Mucosa of rectum (tissue), 2 donors: Measurements from ENCODE around the gene FBXO45.
"Not testable (repeated sequence)": the region's sequence is repeated elsewhere in the genome, so short reads cannot be mapped to it uniquely, and the experiment has no call there.

Source experiments
- H3K27ac ChIP-seq, 2 donors: one replicate each; pipeline ENCODE4 v1.7.0; 2013; ENCODE audit warnings: inconsistent platforms in 2 of 2, low read depth in 2 of 2, low read length in 2 of 2
- H3K27me3 ChIP-seq, 2 donors: one replicate each; pipeline ENCODE4 v1.7.0; 2013; ENCODE audit warnings: low read length in 2 of 2; ENCODE audit not compliant: control insufficient read depth in 2 of 2, insufficient read depth in 2 of 2
- H3K36me3 ChIP-seq, 2 donors: one replicate each; pipeline ENCODE4 v1.7.0; 2013; ENCODE audit warnings: low read length in 2 of 2; ENCODE audit not compliant: control insufficient read depth in 2 of 2, insufficient read depth in 2 of 2
- H3K4me1 ChIP-seq, 2 donors: one replicate each; pipeline ENCODE4 v1.7.0; 2013; ENCODE audit warnings: low read length in 2 of 2, mild to moderate bottlenecking in 1 of 2; ENCODE audit not compliant: control insufficient read depth in 2 of 2, insufficient read depth in 2 of 2
- H3K4me3 ChIP-seq, 2 donors: one replicate each; pipeline ENCODE4 v1.7.0; 2013; ENCODE audit warnings: low read length in 2 of 2
- H3K9ac ChIP-seq, 2 donors: one replicate each; pipeline ENCODE4 v1.7.0; 2013; ENCODE audit warnings: low read length in 2 of 2, low read depth in 1 of 2, mild to moderate bottlenecking in 1 of 2
- H3K9me3 ChIP-seq, 2 donors: one replicate each; pipeline ENCODE4 v1.7.0; 2013; ENCODE audit warnings: low read length in 2 of 2; ENCODE audit not compliant: control insufficient read depth in 2 of 2
- donor health status: healthy.
- donor health status: Normal muscosa, but diverticular disease.

FBXO45 gene

DNA sequence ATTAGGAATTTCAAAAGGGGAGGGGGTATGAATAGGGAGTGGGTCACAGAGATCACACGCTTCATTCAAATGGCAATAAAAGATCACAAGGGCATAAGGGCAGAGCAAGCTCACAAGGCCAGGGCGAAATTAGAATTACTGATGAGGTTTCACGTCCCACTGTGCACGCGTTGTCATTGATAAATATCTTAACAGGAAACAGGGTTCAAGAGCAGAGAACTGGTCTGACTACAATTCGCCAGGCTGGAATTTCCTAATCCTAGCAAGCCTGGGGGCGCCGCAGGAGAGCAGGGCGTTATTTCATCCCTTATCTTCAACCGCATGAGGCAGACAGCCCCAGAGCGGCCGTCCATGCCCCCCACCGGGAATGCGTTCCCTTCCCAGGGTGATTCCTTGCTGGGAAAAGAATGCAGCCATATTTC, 35.2 kb upstream of the FBXO45 start:
- H3K9me3 ChIP-seq = no peaks in the 10 kb centered on the region
- no peaks in the 10 kb centered on the region for H3K27me3 ChIP-seq
- no peak overlapping the region for H3K4me3 ChIP-seq
- no peaks in the 10 kb centered on the region for H3K36me3 ChIP-seq
- no peak overlapping the region for H3K9ac ChIP-seq
- no peaks in the 10 kb centered on the region for H3K4me1 ChIP-seq
- no peak overlapping the region for H3K27ac ChIP-seq

DNA sequence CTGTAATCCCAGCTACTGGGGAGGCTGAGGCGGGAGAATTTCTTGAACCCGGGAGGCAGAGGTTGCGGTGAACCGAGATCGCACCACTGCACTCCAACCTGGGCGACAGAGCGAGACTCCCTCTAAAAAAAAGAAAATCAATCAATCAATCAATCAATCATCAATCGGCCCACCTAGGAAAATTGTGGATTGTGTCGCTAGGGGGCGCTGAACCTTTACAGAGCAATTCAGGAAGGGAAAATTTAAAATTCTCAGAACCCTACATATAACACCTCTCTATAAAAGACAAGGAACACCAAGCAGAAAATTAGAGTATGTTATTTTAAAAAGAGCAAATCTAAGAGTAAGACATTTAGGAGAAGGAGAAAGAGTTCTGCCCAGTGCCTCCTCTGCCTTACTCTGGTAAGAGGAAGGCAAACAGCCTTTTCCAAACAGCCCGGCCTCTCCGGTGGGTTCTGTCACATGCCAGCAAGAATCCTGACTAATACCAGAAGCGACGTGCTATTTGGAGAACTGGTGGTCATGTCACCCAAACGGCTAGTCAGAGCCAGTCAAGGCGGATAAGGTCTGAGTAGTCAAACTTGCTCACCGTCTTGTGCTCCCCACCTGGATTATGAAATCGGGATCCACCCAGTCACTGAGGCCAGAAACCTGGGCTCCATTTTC, 31.0 kb upstream of the FBXO45 start:
- H3K4me1 ChIP-seq = no peaks in the 10 kb centered on the region
- no peaks in the 10 kb centered on the region for H3K9me3 ChIP-seq
- no peak overlapping the region for H3K27ac ChIP-seq
- H3K27me3 ChIP-seq = no peaks in the 10 kb centered on the region
- H3K4me3 ChIP-seq = no peak overlapping the region
- no peak overlapping the region for H3K9ac ChIP-seq
- H3K36me3 ChIP-seq = no peaks in the 10 kb centered on the region

- Histone ChIP-seq H3K36me3 (no peaks in the 10 kb centered on the region), H3K4me3 (no peak overlapping the region), H3K27me3 (no peaks in the 10 kb centered on the region), H3K9me3 (no peaks in the 10 kb centered on the region), H3K27ac (no peak overlapping the region), H3K9ac (no peak overlapping the region), H3K4me1 (no peaks in the 10 kb centered on the region)
These were observed 26.6 kb upstream of the FBXO45 start for GRCh38 chr3:196541684-196542445.

DNA sequence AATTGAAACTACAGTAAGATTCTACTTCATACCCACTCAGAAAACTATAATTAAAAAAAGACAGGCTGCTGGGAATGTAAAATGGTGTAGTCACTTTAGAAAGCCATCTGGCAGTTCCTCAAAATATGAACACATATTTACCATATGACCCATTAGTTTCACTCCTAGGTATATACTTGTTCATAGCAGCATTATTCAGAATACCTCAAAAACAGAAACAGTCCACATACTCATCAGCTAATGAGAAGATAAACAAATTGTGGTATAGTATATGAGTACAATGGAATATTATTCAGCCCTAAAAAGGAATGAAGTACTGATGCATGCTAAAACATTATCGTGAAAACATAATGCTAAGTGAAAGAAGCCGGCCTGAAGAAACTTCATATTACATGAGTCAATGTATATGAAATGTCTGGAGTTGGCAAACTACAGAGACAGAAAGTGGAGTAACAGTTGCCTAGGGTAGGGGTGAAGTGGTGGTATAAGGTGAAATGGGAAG, 23.9 kb upstream of the FBXO45 start:
- H3K27me3 ChIP-seq = no peaks in the 10 kb centered on the region
- H3K4me1 ChIP-seq = no peaks in the 10 kb centered on the region
- H3K27ac ChIP-seq = no peak overlapping the region
- H3K4me3 ChIP-seq = no peak overlapping the region
- no peak overlapping the region for H3K9ac ChIP-seq
- H3K9me3 ChIP-seq = no peaks in the 10 kb centered on the region
- no peaks in the 10 kb centered on the region for H3K36me3 ChIP-seq

DNA sequence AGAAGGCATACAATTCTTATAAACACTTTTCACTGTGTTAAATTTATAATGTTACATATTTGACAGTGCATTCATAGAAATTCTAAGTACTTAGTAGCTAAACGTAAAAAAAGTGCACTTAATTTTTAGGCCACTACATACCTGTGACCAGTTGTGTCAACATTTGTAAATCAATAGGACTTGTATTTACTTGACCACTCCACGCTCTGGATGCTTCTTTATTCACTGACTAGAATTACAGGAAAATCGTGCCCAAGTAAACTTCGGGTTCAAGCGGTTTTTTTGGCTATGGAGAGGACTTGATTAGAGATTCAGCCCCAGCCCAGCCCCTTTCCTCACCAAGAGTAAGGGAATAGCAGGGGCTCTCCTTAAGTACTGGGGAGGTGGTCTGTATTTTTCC, 21.9 kb upstream of the FBXO45 start:
- H3K4me3 ChIP-seq = no peak overlapping the region
- no peaks in the 10 kb centered on the region for H3K4me1 ChIP-seq
- H3K27ac ChIP-seq = no peak overlapping the region
- no peaks in the 10 kb centered on the region for H3K9me3 ChIP-seq
- H3K36me3 ChIP-seq = no peaks in the 10 kb centered on the region
- no peak overlapping the region for H3K9ac ChIP-seq
- H3K27me3 ChIP-seq = no peaks in the 10 kb centered on the region

GRCh38 chr3:196547067-196547466, 21.4 kb upstream of the FBXO45 start:
- Histone ChIP-seq H3K27ac (no peak overlapping the region), H3K9me3 (no peaks in the 10 kb centered on the region), H3K4me1 (no peaks in the 10 kb centered on the region), H3K9ac (no peak overlapping the region), H3K27me3 (no peaks in the 10 kb centered on the region), H3K36me3 (no peaks in the 10 kb centered on the region), H3K4me3 (no peak overlapping the region)

DNA sequence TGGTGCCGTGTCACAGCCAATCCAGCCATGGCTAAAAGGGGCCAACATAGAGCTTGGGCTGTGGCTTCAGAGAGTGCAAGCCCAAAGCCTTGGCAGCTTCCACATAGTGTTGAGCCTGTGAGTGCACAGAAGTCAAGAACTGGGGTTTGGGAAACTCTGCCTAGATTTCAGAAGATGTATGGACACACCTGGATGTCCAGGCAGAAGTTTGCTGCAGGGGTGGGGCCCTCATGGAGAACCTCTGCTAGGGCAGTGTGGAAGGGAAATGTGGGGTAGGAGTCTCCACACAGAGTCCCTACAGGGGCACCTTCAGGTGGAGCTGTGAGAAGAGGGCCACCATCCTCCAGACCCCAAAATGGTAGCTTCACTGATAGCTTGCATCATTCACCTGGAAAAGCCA, 19.1 kb upstream of the FBXO45 start:
- H3K4me1 ChIP-seq, H3K27me3 ChIP-seq, H3K9me3 ChIP-seq: not testable (repeated sequence)

GRCh38 chr3:196550172-196550571, 18.3 kb upstream of the FBXO45 start:
- not testable (repeated sequence) for H3K4me3 ChIP-seq, H3K36me3 ChIP-seq, H3K9me3 ChIP-seq, H3K27ac ChIP-seq, H3K9ac ChIP-seq, H3K4me1 ChIP-seq, H3K27me3 ChIP-seq

More for the DNA sequence above, 19.1 kb upstream of the FBXO45 start:
- not testable (repeated sequence) for H3K27ac ChIP-seq, H3K4me3 ChIP-seq, H3K36me3 ChIP-seq, H3K9ac ChIP-seq

- Histone ChIP-seq H3K9ac (no peak overlapping the region), H3K4me3 (no peak overlapping the region), H3K9me3 (no peaks in the 10 kb centered on the region), H3K27me3 (no peaks in the 10 kb centered on the region), H3K4me1 (no peaks in the 10 kb centered on the region), H3K36me3 (peaks cover 0 to 3% of the 10 kb centered on the region in 2 donors), H3K27ac (no peak overlapping the region)
These were observed 16.2 kb upstream of the FBXO45 start for GRCh38 chr3:196552253-196552652.

DNA sequence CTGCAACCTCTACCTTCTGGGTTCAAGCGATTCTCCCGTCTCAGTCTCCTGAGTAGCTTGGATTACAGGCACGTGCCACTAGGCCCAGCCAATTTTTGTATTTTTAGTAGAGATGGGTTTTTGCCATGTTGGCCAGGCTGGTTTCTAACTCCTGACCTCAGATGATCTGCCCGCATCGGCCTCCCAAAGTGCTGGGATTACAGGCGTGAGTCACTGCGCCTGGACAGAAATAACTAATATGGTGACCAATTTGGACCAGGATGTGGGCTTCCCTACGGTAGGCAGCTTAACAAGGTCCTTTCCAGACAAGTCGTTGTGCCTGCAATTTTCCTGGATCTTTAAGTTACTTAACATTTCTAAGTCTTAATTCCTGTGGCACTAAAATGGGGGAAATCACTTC, 14.9 kb upstream of the FBXO45 start:
- Histone ChIP-seq H3K4me3 (no peak overlapping the region), H3K27ac (no peak overlapping the region), H3K9me3 (no peaks in the 10 kb centered on the region), H3K9ac (no peak overlapping the region), H3K4me1 (no peaks in the 10 kb centered on the region), H3K36me3 (peaks cover 0 to 3% of the 10 kb centered on the region in 2 donors), H3K27me3 (no peaks in the 10 kb centered on the region)
